ENCODE measurements around the gene TRPM3.

TRPM3 gene

DNA sequence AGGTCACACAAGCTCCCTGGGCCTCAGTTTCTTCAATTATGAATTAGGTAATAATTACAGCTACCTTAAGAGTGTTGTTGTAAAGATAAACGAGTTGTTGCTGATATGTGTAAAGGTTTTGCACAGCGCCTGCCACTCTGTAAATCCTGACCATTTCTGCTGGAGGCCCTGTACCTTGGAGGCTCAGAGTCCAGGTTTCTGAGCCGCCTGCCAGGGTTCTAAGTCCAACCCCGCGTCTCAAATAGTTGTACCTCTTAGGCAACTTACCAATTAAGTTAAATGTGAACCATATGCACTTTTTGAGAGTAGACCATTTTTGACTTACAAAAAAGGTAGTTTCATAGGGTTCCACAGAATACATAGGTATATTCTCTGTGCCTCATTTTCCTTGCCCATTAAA is 550.2 kb downstream of the TRPM3 start:
- ChIA-PET CTCF (no interaction called here), POLR2A (no interaction called here)
- H3K4me3 ChIP-seq (ENCODE audit: low read depth, low read length), result no peak overlapping the region
- no peak for DNase-seq (ENCODE audit: low read depth, low spot score)
- TF ChIP-seq, protein P1, sequence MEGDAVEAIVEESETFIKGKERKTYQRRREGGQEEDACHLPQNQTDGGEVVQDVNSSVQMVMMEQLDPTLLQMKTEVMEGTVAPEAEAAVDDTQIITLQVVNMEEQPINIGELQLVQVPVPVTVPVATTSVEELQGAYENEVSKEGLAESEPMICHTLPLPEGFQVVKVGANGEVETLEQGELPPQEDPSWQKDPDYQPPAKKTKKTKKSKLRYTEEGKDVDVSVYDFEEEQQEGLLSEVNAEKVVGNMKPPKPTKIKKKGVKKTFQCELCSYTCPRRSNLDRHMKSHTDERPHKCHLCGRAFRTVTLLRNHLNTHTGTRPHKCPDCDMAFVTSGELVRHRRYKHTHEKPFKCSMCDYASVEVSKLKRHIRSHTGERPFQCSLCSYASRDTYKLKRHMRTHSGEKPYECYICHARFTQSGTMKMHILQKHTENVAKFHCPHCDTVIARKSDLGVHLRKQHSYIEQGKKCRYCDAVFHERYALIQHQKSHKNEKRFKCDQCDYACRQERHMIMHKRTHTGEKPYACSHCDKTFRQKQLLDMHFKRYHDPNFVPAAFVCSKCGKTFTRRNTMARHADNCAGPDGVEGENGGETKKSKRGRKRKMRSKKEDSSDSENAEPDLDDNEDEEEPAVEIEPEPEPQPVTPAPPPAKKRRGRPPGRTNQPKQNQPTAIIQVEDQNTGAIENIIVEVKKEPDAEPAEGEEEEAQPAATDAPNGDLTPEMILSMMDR (IDR thresholded peaks at IDR 0.05; ENCODE audit: insufficient read depth, low read length, missing control alignments), result no peak

DNA sequence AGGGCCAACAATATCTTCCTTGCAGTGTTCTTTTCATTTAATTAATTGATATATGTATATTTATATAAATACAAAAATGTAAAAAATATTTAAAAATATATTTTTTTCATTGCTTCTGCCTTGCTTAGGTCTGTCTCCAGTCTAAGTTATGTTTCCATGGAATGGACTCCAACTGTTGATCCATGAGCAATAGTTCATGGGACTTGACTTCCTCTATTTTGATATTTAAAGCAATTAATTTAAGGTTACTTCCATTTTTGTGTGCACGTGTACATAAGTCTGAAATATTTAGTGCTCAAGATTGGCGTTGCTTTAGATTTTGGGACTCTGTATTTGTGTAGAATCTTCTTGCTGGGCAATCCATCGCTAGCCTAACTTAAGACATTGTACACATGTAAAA is 551.6 kb downstream of the TRPM3 start:
- H3K4me3 ChIP-seq (ENCODE audit: low read depth, low read length), result no peak overlapping the region
- CTCF ChIA-PET, result no interaction called here
- TF ChIP-seq, protein P1 (IDR thresholded peaks at IDR 0.05; ENCODE audit: insufficient read depth, low read length, missing control alignments), result no peak
- no peak for DNase-seq (ENCODE audit: low read depth, low spot score)
- POLR2A ChIA-PET, result no interaction called here

- TF ChIP-seq, protein P1 (IDR thresholded peaks at IDR 0.05; ENCODE audit: insufficient read depth, low read length, missing control alignments), result no peak
- CTCF ChIA-PET, result no interaction called here
- DNase-seq (ENCODE audit: low read depth, low spot score), result no peak
- no peak overlapping the region for H3K4me3 ChIP-seq (ENCODE audit: low read depth, low read length)
- POLR2A ChIA-PET, result no interaction called here
These were observed 552.2 kb downstream of the TRPM3 start for GRCh38 chr9:70569070-70569772.

DNA sequence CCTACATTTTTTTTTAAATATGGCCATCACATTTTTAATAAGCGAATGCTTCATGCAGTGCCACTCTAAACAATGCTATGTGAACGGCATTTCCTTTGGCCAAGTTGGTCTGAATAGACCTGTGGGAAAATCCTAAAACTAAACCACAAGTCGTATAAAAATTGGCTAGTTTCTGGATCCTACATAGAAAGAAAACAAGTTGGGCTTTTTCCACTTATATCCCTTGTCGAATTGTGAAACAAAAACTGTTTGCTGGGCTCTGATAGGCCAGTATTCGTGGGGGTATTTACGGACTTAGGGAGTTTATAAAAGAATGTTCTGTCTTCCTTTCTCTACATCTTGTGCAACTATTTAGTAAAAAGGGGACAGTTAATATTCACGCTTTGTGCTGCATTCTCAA is 553.9 kb downstream of the TRPM3 start:
- DNase-seq (ENCODE audit: low read depth, low spot score), result no peak
- TF ChIP-seq, protein P1 (IDR thresholded peaks at IDR 0.05; ENCODE audit: insufficient read depth, low read length, missing control alignments), result no peak
- H3K4me3 ChIP-seq (ENCODE audit: low read depth, low read length), result no peak overlapping the region
- POLR2A ChIA-PET, result interaction anchor here (0.6 kb wide), 1 partner anchor 36 kb away, joined by 3 read pairs; no protein-coding TSS in a partner anchor
- CTCF ChIA-PET, result no interaction called here

DNA sequence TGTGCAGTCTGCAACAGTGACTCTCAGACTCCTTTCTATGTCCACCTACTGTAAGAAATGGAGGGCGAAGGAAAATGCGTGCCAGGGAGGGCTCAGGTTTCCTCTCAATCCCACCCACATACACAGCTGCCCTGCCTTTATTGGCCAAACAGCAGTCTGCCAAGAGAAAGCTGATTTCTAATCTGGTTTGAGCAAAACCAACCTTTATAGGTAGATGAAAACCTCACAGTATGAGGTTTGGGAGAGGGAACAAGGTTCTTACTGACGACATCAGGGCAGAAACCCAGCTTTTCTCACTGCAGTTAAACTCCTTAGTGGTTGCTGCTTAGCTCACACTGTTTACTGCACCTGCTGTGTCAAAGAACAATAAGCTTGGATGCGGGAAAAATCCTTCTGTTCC is 554.7 kb downstream of the TRPM3 start:
- no peak overlapping the region for H3K4me3 ChIP-seq (ENCODE audit: low read depth, low read length)
- ChIA-PET CTCF (interaction anchor here (1.8 kb wide), 1 partner anchor 9 kb away, joined by 4 read pairs; no protein-coding TSS in a partner anchor), POLR2A (interaction anchor here (0.6 to 0.7 kb wide), 2 partner anchors 13 to 35 kb away, joined by 3 read pairs; no protein-coding TSS in a partner anchor)
- TF ChIP-seq, protein P1 (IDR thresholded peaks at IDR 0.05; ENCODE audit: insufficient read depth, low read length, missing control alignments), result no peak
- DNase-seq (ENCODE audit: low read depth, low spot score), result no peak

DNA sequence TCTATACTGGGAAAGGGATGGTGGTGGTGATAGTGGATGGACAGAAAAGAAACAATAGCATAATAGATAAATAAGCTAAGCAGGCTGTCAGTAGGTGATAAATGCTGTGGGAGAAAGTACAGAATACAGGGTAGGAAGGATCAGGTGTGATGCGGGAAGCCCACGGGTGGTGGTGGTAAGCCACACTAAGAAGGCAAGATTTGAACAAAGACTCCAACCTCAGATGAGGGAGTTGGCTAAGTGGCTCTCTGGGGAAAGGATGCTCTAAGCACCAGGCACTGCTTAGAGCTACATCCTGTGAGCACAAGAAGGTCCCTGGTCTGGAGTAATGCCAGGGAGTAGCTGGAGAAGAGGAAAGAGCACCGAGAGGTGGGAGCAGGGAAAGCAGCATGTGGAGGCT is 555.4 kb downstream of the TRPM3 start:
- no peak overlapping the region for H3K4me3 ChIP-seq (ENCODE audit: low read depth, low read length)
- TF ChIP-seq, protein P1 (IDR thresholded peaks at IDR 0.05; ENCODE audit: insufficient read depth, low read length, missing control alignments), result no peak
- no peak for DNase-seq (ENCODE audit: low read depth, low spot score)
- CTCF ChIA-PET, result interaction anchor here (1.8 kb wide), 1 partner anchor 10 kb away, joined by 4 read pairs; no protein-coding TSS in a partner anchor
- POLR2A ChIA-PET, result interaction anchor here (0.7 kb wide), 1 partner anchor 13 kb away, joined by 3 read pairs; no protein-coding TSS in a partner anchor
